Heart left ventricle (tissue), 16 donors: ENCODE measurements around the gene UGT1A5. TPM values are rescaled to one million over a fixed set of nuclear protein-coding genes. Genes with fewer than 3 reads are reported as not detected.

ENCODE experiments used
- ATAC-seq, 4 donors: fragments of 200-7000 bp; cut with Tn5 transposase; one replicate each; pipeline ENCODE4 v1.9.1; 2020 to 2022; ENCODE audit warnings: moderate library complexity in 4 of 4, mild to moderate bottlenecking in 3 of 4, moderate number of reproducible peaks in 1 of 4
- DNase-seq, 5 donors: peaks; one replicate each; pipeline ENCODE4 v3.0.0-alpha.2; 2020
- H3K27ac ChIP-seq, 12 donors: fragments of 200-600 bp; sonication (generic) in 4 of 12; one replicate each; pipeline versions ENCODE4 v1.5.0 to v1.8.0; 2016 to 2022; ENCODE audit warnings: mild to moderate bottlenecking in 2 of 12
- H3K27me3 ChIP-seq, 9 donors: fragments of 200-600 bp; sonication (generic) in 2 of 9; one replicate each; pipeline versions ENCODE4 v1.5.1 to v1.8.0; 2016 to 2022; ENCODE audit warnings: mild to moderate bottlenecking in 3 of 9
- H3K36me3 ChIP-seq, 9 donors: fragments of 200-600 bp; sonication (generic) in 2 of 9; one replicate each; pipeline versions ENCODE4 v1.5.0 to v1.8.0; 2018 to 2022; ENCODE audit warnings: mild to moderate bottlenecking in 2 of 9
- H3K4me1 ChIP-seq, 12 donors: fragments of 200-600 bp; sonication (generic) in 4 of 12; one replicate each; pipeline versions ENCODE4 v1.5.0 to v1.8.0; 2016 to 2022; ENCODE audit warnings: mild to moderate bottlenecking in 3 of 12
- H3K4me3 ChIP-seq, 12 donors: fragments of 200-600 bp; sonication (generic) in 4 of 12; one replicate each; pipeline versions ENCODE4 v1.5.0 to v1.8.0; 2017 to 2022; ENCODE audit warnings: mild to moderate bottlenecking in 9 of 12, moderate library complexity in 4 of 12
- H3K9me3 ChIP-seq, 12 donors: fragments of 200-600 bp; sonication (generic) in 4 of 12; one replicate each; pipeline versions ENCODE4 v1.5.0 to v1.8.0; 2016 to 2022; ENCODE audit warnings: mild to moderate bottlenecking in 1 of 12
- POLR2A ChIP-seq, 2 donors: fragments of 450-650 bp; IDR thresholded peaks; one replicate each; pipeline ENCODE4 v1.6.1; 2017; ENCODE audit warnings: antibody characterized with exemption in 2 of 2, mild to moderate bottlenecking in 2 of 2, moderate library complexity in 2 of 2
- WGBS, 4 donors: extraction: QIAGEN DNeasy Blood & Tissue Kit in 2 of 4; methylation state at CpG; one replicate each; pipeline versions ENCODE4 v1.1.5 to v1.1.7; 2013 to 2018; 5-methylcytosine and 5-hydroxymethylcytosine counted together
- intact Hi-C, 10 donors: fragments of 100-400 bp; cut with DNase I; formaldehyde crosslinking; loops; one replicate each; pipeline versions ENCODE4 v1.11.1 to v1.14.2; 2022
- polyA plus RNA-seq, 2 donors: library from polyadenylated mRNA; stranded (reverse); fragments of 200-250 nt; gene quantifications; one replicate each; pipeline ENCODE4 v1.2.3, GENCODE V29; 2013
- total RNA-seq, 9 donors: library from RNA; depleted of rRNA in 2 of 9; stranded (reverse); fragments of >200 nt in 2 of 9; fragmentation: NEBNext Ultra II Directional in 3 of 9; extraction: Animal tissue kit (Norgen Biotek cat#: 25700) in 3 of 9; gene quantifications; one replicate each; pipeline versions ENCODE4 v1.1.0 to v1.2.4, GENCODE V29; 2016 to 2023
- TF ChIP-seq, protein P1 (sequence below), 12 donors: fragments of 200-600 bp; sonication (generic) in 4 of 12; IDR thresholded peaks; one replicate each; pipeline versions ENCODE4 v1.5.0 to v1.8.0; 2018 to 2022; ENCODE audit warnings: antibody characterized with exemption in 12 of 12, mild to moderate bottlenecking in 5 of 12
- donor health status: ischemic (EF 13 %, LVEDD 7.1; RV severe dilation, severe dysfunction).
- donor health status: healthy with polysubstance abuse.
- donor health status: DM: no; HTN: yes; CAD: no.
- donor health status: DM: no; HTN: no; CAD: no.
- donor health status: ischemic (EF 25% LVEDD 6.9; RV normal size, moderate dysfunction).
- donor health status: ischemic (EF 25% LVEDD 5.7; RV mildly dilated, moderate dysfunction).
- donor health status: healthy.
- donor health status: DM: yes; HTN: yes; CAD: no.
- donor health status: ischemic (EF 35%, LVEDD 5.7; RV mildly dilated, moderate dysfunction).
- donor health status: nonischemic (EF 11% LVEDD 7.7; RV severe dilation, severe dysfunction).
- donor health status: DM: yes; HTN: yes; CAD: no.
- donor health status: PGD.
- donor health status: ischemic (EF 29% LVEDD 5.4; RV normal size, mild dysfunction).
- donor health status: nonischemic (EF 23%, LVEDD 6.1; RV moderate dilation, normal function).

Gene UGT1A5
- total and polyA plus RNA-seq, 11 donors = not detected

DNA sequence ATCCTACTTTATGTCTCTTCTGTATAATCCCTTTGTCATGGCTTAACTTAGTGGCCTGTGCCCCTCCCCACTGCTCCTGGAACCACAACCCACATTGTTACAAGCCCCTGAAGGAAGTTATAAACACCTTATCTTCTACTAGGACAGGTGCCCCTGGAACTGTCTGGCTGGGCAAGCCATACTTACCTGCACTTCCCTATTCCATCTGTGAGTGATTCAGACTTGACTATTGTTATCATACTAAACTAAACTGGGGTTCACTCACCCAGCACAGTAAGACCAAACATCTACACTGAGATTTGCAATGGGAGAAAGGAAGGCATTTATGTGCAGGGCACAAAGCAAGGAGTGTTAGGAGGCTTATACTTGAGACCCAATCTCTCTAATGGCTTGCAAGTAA is 23.7 kb upstream of the UGT1A5 start:
- intact Hi-C loops = no loop called here
- no peak for ATAC-seq
- H3K27ac ChIP-seq = no peak overlapping the region
- H3K9me3 ChIP-seq = no peaks in the 10 kb centered on the region
- H3K4me3 ChIP-seq = no peak overlapping the region
- TF ChIP-seq POLR2A (IDR thresholded peaks at IDR 0.05) = no peak
- H3K4me1 ChIP-seq = no peaks in the 10 kb centered on the region
- DNase-seq = no peak
- H3K36me3 ChIP-seq = no peaks in the 10 kb centered on the region
- peaks cover 0 to 11% (median 0%) of the 10 kb centered on the region in 9 donors for H3K27me3 ChIP-seq

DNA sequence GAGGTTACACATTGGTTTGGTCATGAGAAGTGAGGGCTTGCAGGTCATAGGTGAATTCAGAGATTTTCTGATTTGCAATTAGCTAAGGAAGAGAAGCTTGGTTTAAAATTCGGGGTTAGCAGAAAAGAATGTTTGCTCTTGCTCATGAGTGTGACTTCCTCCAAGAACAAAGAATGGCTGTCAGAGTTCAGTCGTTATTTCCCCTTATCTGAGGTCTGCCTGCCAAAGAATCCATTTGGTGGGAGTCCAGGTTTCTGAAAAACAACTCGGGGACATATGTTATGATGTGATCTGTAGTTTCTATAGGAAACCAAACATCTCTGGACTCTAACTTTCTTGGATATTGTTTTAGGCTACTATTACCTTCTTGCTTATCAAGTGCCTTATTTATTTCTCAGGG is 23.2 kb upstream of the UGT1A5 start:
- Histone ChIP-seq H3K36me3 (no peaks in the 10 kb centered on the region), H3K4me1 (no peaks in the 10 kb centered on the region), H3K4me3 (no peak overlapping the region), H3K27ac (no peak overlapping the region), H3K27me3 (peaks cover 0 to 11% (median 0%) of the 10 kb centered on the region in 9 donors), H3K9me3 (no peaks in the 10 kb centered on the region)
- intact Hi-C loops = no loop called here
- TF ChIP-seq, protein P1, sequence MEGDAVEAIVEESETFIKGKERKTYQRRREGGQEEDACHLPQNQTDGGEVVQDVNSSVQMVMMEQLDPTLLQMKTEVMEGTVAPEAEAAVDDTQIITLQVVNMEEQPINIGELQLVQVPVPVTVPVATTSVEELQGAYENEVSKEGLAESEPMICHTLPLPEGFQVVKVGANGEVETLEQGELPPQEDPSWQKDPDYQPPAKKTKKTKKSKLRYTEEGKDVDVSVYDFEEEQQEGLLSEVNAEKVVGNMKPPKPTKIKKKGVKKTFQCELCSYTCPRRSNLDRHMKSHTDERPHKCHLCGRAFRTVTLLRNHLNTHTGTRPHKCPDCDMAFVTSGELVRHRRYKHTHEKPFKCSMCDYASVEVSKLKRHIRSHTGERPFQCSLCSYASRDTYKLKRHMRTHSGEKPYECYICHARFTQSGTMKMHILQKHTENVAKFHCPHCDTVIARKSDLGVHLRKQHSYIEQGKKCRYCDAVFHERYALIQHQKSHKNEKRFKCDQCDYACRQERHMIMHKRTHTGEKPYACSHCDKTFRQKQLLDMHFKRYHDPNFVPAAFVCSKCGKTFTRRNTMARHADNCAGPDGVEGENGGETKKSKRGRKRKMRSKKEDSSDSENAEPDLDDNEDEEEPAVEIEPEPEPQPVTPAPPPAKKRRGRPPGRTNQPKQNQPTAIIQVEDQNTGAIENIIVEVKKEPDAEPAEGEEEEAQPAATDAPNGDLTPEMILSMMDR (IDR thresholded peaks at IDR 0.05) = no peak
- no peak for TF ChIP-seq POLR2A (IDR thresholded peaks at IDR 0.05)
- 13 to 23% (median 17%) methylated on average over 3 of the region's 3 CpGs for WGBS, 4 donors
- no peak for DNase-seq
- ATAC-seq = no peak

GRCh38 chr2:233690444-233690843 is 22.3 kb upstream of the UGT1A5 start:
- TF ChIP-seq, protein P1 (IDR thresholded peaks at IDR 0.05) = no peak
- TF ChIP-seq POLR2A (IDR thresholded peaks at IDR 0.05) = no peak
- no peak overlapping the region for H3K4me3 ChIP-seq
- H3K4me1 ChIP-seq = no peaks in the 10 kb centered on the region
- no peak for ATAC-seq
- no peak for DNase-seq
- H3K27ac ChIP-seq = no peak overlapping the region
- 64 to 72% (median 67%) methylated on average over 4 of the region's 4 CpGs for WGBS, 4 donors
- intact Hi-C loops = no loop called here
- no peaks in the 10 kb centered on the region for H3K36me3 ChIP-seq
- H3K9me3 ChIP-seq = no peaks in the 10 kb centered on the region
- peaks cover 0 to 11% (median 0%) of the 10 kb centered on the region in 9 donors for H3K27me3 ChIP-seq

GRCh38 chr2:233691443-233692433 is 21.0 kb upstream of the UGT1A5 start:
- H3K36me3 ChIP-seq = no peaks in the 10 kb centered on the region
- no peaks in the 10 kb centered on the region for H3K4me1 ChIP-seq
- intact Hi-C loops = no loop called here
- H3K27me3 ChIP-seq = peaks cover 0 to 6% (median 0%) of the 10 kb centered on the region in 9 donors
- H3K9me3 ChIP-seq = no peaks in the 10 kb centered on the region
- no peak for DNase-seq
- H3K4me3 ChIP-seq = no peak overlapping the region
- no peak overlapping the region for H3K27ac ChIP-seq
- WGBS, 4 donors = 77 to 88% (median 82%) methylated on average over 10 to 11 of the region's 11 CpGs
- ATAC-seq = no peak
- TF ChIP-seq, protein P1 (IDR thresholded peaks at IDR 0.05) = no peak
- no peak for TF ChIP-seq POLR2A (IDR thresholded peaks at IDR 0.05)
